ENCODE measurements around the gene FHOD3.

The FHOD3 gene

GRCh38 chr18:36405611-36406010 is 108.1 kb downstream of the FHOD3 start:
- no peak overlapping the region for H3K27ac ChIP-seq (ENCODE audit: low read depth, low read length)
- no peak overlapping the region for H2AFZ ChIP-seq (ENCODE audit: low read length, unreplicated experiment)
- no peaks in the 10 kb centered on the region for H3K27me3 ChIP-seq (ENCODE audit: insufficient read depth, low read length)
- no peaks in the 10 kb centered on the region for H3K4me1 ChIP-seq (ENCODE audit: control insufficient read depth, insufficient read depth, low read length, unreplicated experiment)
- H3K4me3 ChIP-seq (ENCODE audit: low read depth, low read length) = no peak overlapping the region
- no peaks in the 10 kb centered on the region for H3K36me3 ChIP-seq (ENCODE audit: insufficient read depth, low read length)
- no peaks in the 10 kb centered on the region for H3K79me2 ChIP-seq (ENCODE audit: control insufficient read depth, insufficient read depth, low read length, unreplicated experiment)

- Histone ChIP-seq H3K27me3 (ENCODE audit: insufficient read depth, low read length) (no peaks in the 10 kb centered on the region), H2AFZ (ENCODE audit: low read length, unreplicated experiment) (no peak overlapping the region), H3K36me3 (ENCODE audit: insufficient read depth, low read length) (no peaks in the 10 kb centered on the region), H3K79me2 (ENCODE audit: control insufficient read depth, insufficient read depth, low read length, unreplicated experiment) (no peaks in the 10 kb centered on the region), H3K4me1 (ENCODE audit: control insufficient read depth, insufficient read depth, low read length, unreplicated experiment) (no peaks in the 10 kb centered on the region), H3K4me3 (ENCODE audit: low read depth, low read length) (no peak overlapping the region), H3K27ac (ENCODE audit: low read depth, low read length) (no peak overlapping the region)
Measured at GRCh38 chr18:36406805-36407204, 109.3 kb downstream of the FHOD3 start.

GRCh38 chr18:36408606-36409005 is 111.1 kb downstream of the FHOD3 start:
- H3K27ac ChIP-seq (ENCODE audit: low read depth, low read length) = no peak overlapping the region
- H3K4me3 ChIP-seq (ENCODE audit: low read depth, low read length) = no peak overlapping the region
- H3K36me3 ChIP-seq (ENCODE audit: insufficient read depth, low read length) = no peaks in the 10 kb centered on the region
- H3K79me2 ChIP-seq (ENCODE audit: control insufficient read depth, insufficient read depth, low read length, unreplicated experiment) = no peaks in the 10 kb centered on the region
- H2AFZ ChIP-seq (ENCODE audit: low read length, unreplicated experiment) = no peak overlapping the region
- H3K4me1 ChIP-seq (ENCODE audit: control insufficient read depth, insufficient read depth, low read length, unreplicated experiment) = no peaks in the 10 kb centered on the region
- H3K27me3 ChIP-seq (ENCODE audit: insufficient read depth, low read length) = no peaks in the 10 kb centered on the region

- Histone ChIP-seq H3K27ac (ENCODE audit: low read depth, low read length) (no peak overlapping the region), H3K4me3 (ENCODE audit: low read depth, low read length) (no peak overlapping the region), H3K4me1 (ENCODE audit: control insufficient read depth, insufficient read depth, low read length, unreplicated experiment) (no peaks in the 10 kb centered on the region)
Measured at GRCh38 chr18:36409779-36410178, 112.3 kb downstream of the FHOD3 start.

GRCh38 chr18:36410346-36410745 is 112.8 kb downstream of the FHOD3 start:
- H2AFZ ChIP-seq (ENCODE audit: low read length, unreplicated experiment) = no peak overlapping the region
- no peaks in the 10 kb centered on the region for H3K36me3 ChIP-seq (ENCODE audit: insufficient read depth, low read length)
- no peak overlapping the region for H3K27ac ChIP-seq (ENCODE audit: low read depth, low read length)
- no peaks in the 10 kb centered on the region for H3K79me2 ChIP-seq (ENCODE audit: control insufficient read depth, insufficient read depth, low read length, unreplicated experiment)
- H3K27me3 ChIP-seq (ENCODE audit: insufficient read depth, low read length) = no peaks in the 10 kb centered on the region
- H3K4me3 ChIP-seq (ENCODE audit: low read depth, low read length) = no peak overlapping the region
- H3K4me1 ChIP-seq (ENCODE audit: control insufficient read depth, insufficient read depth, low read length, unreplicated experiment) = no peaks in the 10 kb centered on the region

More at GRCh38 chr18:36409779-36410178, 112.3 kb downstream of the FHOD3 start:
- no peak overlapping the region for H2AFZ ChIP-seq (ENCODE audit: low read length, unreplicated experiment)
- H3K27me3 ChIP-seq (ENCODE audit: insufficient read depth, low read length) = no peaks in the 10 kb centered on the region
- H3K36me3 ChIP-seq (ENCODE audit: insufficient read depth, low read length) = no peaks in the 10 kb centered on the region
- H3K79me2 ChIP-seq (ENCODE audit: control insufficient read depth, insufficient read depth, low read length, unreplicated experiment) = no peaks in the 10 kb centered on the region

- Histone ChIP-seq H3K79me2 (ENCODE audit: control insufficient read depth, insufficient read depth, low read length, unreplicated experiment) (no peaks in the 10 kb centered on the region), H3K27ac (ENCODE audit: low read depth, low read length) (no peak overlapping the region), H3K4me3 (ENCODE audit: low read depth, low read length) (no peak overlapping the region), H3K27me3 (ENCODE audit: insufficient read depth, low read length) (no peaks in the 10 kb centered on the region), H3K4me1 (ENCODE audit: control insufficient read depth, insufficient read depth, low read length, unreplicated experiment) (no peaks in the 10 kb centered on the region), H3K36me3 (ENCODE audit: insufficient read depth, low read length) (no peaks in the 10 kb centered on the region), H2AFZ (ENCODE audit: low read length, unreplicated experiment) (no peak overlapping the region)
Measured at GRCh38 chr18:36411745-36412168, 114.2 kb downstream of the FHOD3 start.

- Histone ChIP-seq H3K4me3 (ENCODE audit: low read depth, low read length) (no peak overlapping the region), H3K27ac (ENCODE audit: low read depth, low read length) (no peak overlapping the region), H3K36me3 (ENCODE audit: insufficient read depth, low read length) (no peaks in the 10 kb centered on the region), H3K4me1 (ENCODE audit: control insufficient read depth, insufficient read depth, low read length, unreplicated experiment) (no peaks in the 10 kb centered on the region), H3K79me2 (ENCODE audit: control insufficient read depth, insufficient read depth, low read length, unreplicated experiment) (no peaks in the 10 kb centered on the region), H2AFZ (ENCODE audit: low read length, unreplicated experiment) (no peak overlapping the region), H3K27me3 (ENCODE audit: insufficient read depth, low read length) (no peaks in the 10 kb centered on the region)
Measured at GRCh38 chr18:36412778-36413177, 115.3 kb downstream of the FHOD3 start.

GRCh38 chr18:36415171-36415570 is 117.7 kb downstream of the FHOD3 start:
- Histone ChIP-seq H2AFZ (ENCODE audit: low read length, unreplicated experiment) (no peak overlapping the region), H3K36me3 (ENCODE audit: insufficient read depth, low read length) (no peaks in the 10 kb centered on the region), H3K4me1 (ENCODE audit: control insufficient read depth, insufficient read depth, low read length, unreplicated experiment) (peaks cover 4% of the 10 kb centered on the region), H3K79me2 (ENCODE audit: control insufficient read depth, insufficient read depth, low read length, unreplicated experiment) (no peaks in the 10 kb centered on the region), H3K27ac (ENCODE audit: low read depth, low read length) (no peak overlapping the region), H3K27me3 (ENCODE audit: insufficient read depth, low read length) (no peaks in the 10 kb centered on the region), H3K4me3 (ENCODE audit: low read depth, low read length) (no peak overlapping the region)

GRCh38 chr18:36415625-36416024 is 118.1 kb downstream of the FHOD3 start:
- no peaks in the 10 kb centered on the region for H3K79me2 ChIP-seq (ENCODE audit: control insufficient read depth, insufficient read depth, low read length, unreplicated experiment)
- H3K27ac ChIP-seq (ENCODE audit: low read depth, low read length) = no peak overlapping the region
- H2AFZ ChIP-seq (ENCODE audit: low read length, unreplicated experiment) = no peak overlapping the region
- no peaks in the 10 kb centered on the region for H3K27me3 ChIP-seq (ENCODE audit: insufficient read depth, low read length)
- no peak overlapping the region for H3K4me3 ChIP-seq (ENCODE audit: low read depth, low read length)
- peaks cover 9% of the 10 kb centered on the region for H3K4me1 ChIP-seq (ENCODE audit: control insufficient read depth, insufficient read depth, low read length, unreplicated experiment)
- no peaks in the 10 kb centered on the region for H3K36me3 ChIP-seq (ENCODE audit: insufficient read depth, low read length)

GRCh38 chr18:36419188-36419899 is 121.8 kb downstream of the FHOD3 start:
- no peak overlapping the region for H2AFZ ChIP-seq (ENCODE audit: low read length, unreplicated experiment)
- peaks cover 15% of the 10 kb centered on the region for H3K4me1 ChIP-seq (ENCODE audit: control insufficient read depth, insufficient read depth, low read length, unreplicated experiment)
- no peaks in the 10 kb centered on the region for H3K79me2 ChIP-seq (ENCODE audit: control insufficient read depth, insufficient read depth, low read length, unreplicated experiment)
- H3K27me3 ChIP-seq (ENCODE audit: insufficient read depth, low read length) = no peaks in the 10 kb centered on the region
- H3K27ac ChIP-seq (ENCODE audit: low read depth, low read length) = no peak overlapping the region
- no peaks in the 10 kb centered on the region for H3K36me3 ChIP-seq (ENCODE audit: insufficient read depth, low read length)
- no peak overlapping the region for H3K4me3 ChIP-seq (ENCODE audit: low read depth, low read length)

- Histone ChIP-seq H3K27ac (ENCODE audit: low read depth, low read length) (no peak overlapping the region), H3K4me1 (ENCODE audit: control insufficient read depth, insufficient read depth, low read length, unreplicated experiment) (peaks cover 15% of the 10 kb centered on the region), H3K79me2 (ENCODE audit: control insufficient read depth, insufficient read depth, low read length, unreplicated experiment) (no peaks in the 10 kb centered on the region), H3K4me3 (ENCODE audit: low read depth, low read length) (no peak overlapping the region), H3K36me3 (ENCODE audit: insufficient read depth, low read length) (no peaks in the 10 kb centered on the region), H3K27me3 (ENCODE audit: insufficient read depth, low read length) (no peaks in the 10 kb centered on the region), H2AFZ (ENCODE audit: low read length, unreplicated experiment) (no peak overlapping the region)
Measured at GRCh38 chr18:36419900-36420531, 122.5 kb downstream of the FHOD3 start.

Measured in ACC112 (cell line).